ENCODE data around the gene PRPF8.

- no peak for TF ChIP-seq CTCF (IDR thresholded peaks at IDR 0.05)
- TF ChIP-seq REST (IDR thresholded peaks at IDR 0.05; ENCODE audit: insufficient read depth in 1 of 2, low read depth in 2 of 2, low read length in 1 of 2): no peak
Observed at GRCh38 chr17:1673041-1673785, 11.5 kb downstream of the PRPF8 start.
